Peyer's patch (tissue), 4 donors: Measurements from ENCODE around the gene GPC3.

ENCODE experiments used
- CTCF ChIP-seq, 6 experiments: fragments of 450-650 bp in 4 of 6; fragments of 200-600 bp in 2 of 6; sonication (generic) in 1 of 6; IDR thresholded peaks; one replicate each; pipeline ENCODE4 v1.5.1; 2017 to 2019; ENCODE audit warnings: antibody characterized with exemption in 6 of 6, mild to moderate bottlenecking in 3 of 6, moderate library complexity in 1 of 6
- POLR2A ChIP-seq, 2 donors: fragments of 450-650 bp; IDR thresholded peaks; one replicate each; pipeline ENCODE4 v1.5.1; 2017; ENCODE audit warnings: antibody characterized with exemption in 2 of 2, mild to moderate bottlenecking in 2 of 2, moderate library complexity in 2 of 2

- TF ChIP-seq POLR2A (IDR thresholded peaks at IDR 0.05) = no peak
- TF ChIP-seq CTCF (IDR thresholded peaks at IDR 0.05) = no peak
Observed at GRCh38 chrX:133549295-133549933, 436.0 kb downstream of the GPC3 start.
